NCI-H128 (cell line): ENCODE results near the gene TGFBR1.

Experiments used
- DNase-seq: peaks from one replicate; lab custom pipeline; 2025; ENCODE audit not compliant: unreplicated experiment; lab: John Stamatoyannopoulos, UW

TGFBR1 gene

DNA sequence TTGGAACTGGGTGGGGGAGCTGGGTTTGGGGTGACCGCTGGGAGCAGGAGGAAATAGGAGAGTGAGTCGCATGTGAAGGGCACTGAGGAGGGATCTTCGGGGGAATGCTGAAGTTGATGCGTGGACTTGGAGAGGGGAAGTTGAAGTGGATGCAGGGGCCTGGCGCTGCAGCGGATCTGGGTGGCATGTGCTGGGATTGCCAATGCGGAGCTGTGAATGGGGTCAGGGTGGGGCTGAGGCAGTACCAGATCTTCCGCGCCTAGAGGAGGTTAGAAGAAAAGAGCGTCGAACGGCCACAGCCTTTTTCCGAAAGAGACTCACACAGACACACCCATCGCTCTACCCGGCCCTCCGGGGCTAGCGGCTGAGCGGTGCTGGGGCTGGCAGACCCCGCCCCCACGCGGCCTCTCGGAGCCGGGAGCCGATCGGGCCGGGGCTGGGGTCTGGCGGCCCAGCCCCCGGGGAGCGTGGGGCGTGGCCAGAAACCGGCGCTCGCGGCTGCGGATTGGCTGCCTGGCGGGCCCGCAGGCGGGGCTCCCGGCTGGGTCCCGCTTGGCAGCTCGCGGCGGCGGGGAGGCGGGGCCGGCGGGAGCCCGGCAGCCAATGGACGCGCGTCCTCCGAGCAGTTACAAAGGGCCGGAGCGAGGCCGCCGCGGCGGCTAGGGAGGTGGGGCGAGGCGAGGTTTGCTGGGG lies at the start of gene TGFBR1:
Gene TGFBR1 (plus strand): TSS at position 655 of the 693 bp plus-strand sequence. CDS start 93 bp downstream, outside the sequence.
- DNase-seq: peak; percentile 84

DNA sequence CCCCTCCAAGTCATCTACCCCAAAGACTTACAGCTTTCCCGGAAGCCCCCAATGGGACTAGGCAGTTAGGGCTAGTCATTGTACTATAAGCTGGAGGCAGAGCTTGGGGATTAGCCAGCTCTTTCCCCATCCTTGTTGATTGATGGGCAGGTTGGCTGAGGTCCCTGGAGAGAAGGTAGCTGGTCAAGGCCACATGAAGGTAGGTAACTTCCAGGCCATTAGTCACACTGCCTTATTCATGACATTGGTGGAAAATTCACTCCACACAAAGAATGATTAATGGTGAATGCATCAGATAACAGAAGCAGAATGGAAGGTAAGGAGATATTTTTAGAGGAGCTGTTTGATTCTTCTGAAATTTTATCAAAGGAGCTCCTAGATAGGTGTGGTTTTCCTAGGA lies 49.5 kb upstream of the TGFBR1 start:
- no peak for DNase-seq

DNA sequence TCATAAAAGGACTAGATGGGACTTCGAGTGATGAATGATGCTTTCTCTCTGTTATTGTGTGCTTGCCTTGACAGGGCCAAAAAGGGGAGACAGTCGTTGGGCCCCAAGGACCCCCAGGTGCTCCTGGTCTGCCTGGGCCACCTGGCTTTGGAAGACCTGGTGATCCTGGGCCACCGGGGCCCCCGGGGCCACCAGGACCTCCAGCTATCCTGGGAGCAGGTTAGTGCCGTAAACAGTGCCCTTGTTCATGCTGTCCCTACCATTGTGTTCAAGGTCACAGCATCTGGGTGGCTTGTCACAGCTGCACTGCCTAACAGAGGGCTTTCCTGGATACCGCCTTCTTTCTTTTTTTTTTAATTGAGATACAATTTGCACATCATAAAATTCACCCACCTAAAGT lies 48.7 kb upstream of the TGFBR1 start:
- no peak for DNase-seq

DNA sequence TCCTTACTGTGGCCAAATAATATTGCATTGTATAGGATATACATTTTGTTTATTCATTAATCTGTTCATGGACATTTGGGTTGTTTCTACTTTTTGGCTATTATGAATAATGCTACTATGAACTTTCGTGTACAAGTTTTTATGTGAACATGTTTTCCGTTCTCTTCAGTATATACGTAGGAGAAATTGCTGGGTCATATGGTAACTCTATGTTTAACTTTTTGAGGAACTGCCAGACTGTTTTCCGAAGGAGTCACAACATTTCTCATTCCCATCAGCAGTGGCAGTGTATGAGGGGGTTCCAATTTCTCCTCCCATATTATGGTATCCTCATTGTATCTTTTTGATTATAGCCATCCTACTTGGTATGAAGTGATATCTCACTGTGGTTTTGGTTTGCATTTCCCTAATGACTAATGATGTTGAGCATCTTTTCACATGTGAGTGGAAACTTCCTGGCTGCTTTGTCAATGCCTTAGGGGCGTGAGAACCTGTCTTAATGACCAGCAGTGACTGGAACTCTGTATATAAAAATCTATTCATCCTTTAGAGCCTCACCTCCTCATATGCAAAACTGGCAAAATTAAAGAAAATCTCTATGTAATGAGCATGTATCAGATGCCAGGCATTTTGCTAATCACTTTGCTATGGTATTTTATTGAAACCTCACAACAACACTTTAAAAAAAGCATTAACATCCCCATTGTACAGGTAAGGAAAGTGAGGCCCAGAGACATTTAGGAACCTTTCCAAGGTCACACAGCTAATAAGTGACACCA lies 47.8 kb upstream of the TGFBR1 start:
- DNase-seq: no peak

DNA sequence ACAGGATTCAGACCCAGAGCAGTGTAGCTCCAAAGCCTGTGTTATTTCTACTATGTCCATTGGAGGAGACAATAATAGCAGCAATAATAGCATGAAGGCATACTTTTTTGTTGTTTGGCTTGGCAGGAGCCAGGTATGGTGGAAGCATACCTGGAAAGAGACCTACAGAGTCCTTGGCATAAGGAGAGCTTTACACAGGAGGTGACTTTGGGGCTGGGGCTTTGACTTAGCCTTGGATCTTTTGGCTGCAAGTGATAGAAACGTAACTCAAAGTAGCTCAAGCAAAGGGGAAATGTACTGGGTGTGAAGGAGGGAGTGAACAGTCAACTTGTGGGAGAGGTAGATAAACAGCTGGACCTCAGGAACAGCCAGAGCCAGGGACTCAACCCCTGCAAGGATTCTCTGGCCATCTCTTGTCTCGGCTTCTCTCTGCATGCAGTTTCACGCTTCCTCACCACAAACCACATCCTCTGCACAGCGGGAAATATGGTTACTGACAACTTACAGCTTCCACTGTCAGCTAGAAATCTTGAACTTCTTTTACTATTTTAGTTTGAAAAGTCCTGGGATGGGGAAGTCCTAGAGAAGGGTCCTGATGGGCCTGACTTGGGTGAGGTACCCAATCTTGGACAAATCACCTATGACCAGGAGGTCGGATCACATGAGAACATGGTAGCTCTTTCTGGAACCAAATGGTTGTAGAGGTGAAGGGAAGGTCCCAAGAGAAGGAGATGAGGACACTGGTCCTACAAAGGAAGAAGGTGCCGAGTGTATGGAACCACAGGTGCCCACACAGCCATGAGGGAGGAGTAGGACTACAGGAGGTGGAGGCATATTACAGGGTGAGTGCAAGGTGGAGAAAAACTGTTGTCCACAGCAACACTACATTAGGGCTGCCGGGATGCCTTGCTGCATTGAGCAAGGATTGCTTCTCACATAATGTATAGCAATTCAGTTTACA lies 47.0 kb upstream of the TGFBR1 start:
- DNase-seq: no peak

DNA sequence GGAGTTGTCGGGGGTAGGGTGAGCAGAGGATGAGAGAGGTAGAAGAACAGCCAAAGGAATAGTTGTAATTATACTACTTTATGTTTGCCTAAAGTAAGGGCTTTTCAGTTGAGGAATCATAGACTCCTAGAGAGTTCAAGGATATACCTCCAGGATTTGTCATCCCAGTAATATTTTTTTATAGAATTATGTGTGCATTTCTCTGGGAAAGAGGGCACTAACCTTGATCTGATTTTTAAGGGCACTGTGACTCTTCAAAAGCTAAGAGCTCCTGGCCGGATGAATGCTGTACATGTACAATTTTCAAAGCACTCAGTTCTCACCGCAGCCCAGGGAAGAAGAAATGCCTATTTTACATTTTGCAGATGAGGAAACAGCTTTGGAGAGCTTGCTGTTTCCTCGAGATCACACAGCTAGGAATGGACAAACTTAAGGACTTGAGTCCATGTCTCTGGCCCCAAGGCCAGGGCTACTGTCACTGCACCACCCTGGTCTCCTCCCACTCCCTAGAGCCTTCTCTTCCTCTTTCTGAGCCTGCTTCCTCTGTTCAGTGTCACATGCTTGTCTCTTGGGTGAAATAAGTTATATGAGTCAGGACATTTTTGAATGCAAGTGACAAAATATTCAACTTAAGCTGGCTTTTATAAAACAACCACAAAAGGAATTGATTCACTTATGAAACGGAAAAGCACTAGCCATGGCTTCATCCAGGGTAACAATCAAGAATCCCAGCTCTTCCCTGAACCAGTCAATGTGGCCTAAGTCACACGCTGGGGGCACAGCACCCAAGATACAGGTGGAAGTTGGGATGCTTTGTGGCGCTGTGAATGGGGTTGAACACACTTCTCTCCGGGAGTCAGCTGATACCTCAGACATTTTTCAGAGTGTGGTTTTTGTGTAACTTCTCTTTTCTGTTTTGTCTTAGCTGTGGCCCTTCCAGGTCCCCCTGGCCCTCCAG lies 45.7 kb upstream of the TGFBR1 start:
- no peak for DNase-seq

DNA sequence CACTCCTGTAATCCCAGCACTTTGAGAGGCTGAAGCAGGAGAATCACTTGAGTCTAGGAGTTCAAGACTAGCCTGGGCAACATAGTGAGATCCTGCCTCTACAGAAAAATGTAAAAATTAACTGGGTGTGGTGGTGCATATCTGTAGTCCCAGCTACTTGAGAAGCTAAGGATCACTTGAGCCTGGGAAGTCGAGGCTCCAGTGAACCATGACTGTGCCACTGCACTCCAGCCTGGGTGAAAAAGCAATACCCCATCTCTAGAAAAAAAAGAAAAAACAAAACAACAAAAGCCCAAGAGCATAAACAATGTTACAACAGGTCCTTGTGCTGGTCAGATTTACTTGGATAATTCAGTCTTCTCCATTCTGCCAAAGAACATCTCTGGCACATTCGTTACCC lies 44.3 kb upstream of the TGFBR1 start:
- no peak for DNase-seq

DNA sequence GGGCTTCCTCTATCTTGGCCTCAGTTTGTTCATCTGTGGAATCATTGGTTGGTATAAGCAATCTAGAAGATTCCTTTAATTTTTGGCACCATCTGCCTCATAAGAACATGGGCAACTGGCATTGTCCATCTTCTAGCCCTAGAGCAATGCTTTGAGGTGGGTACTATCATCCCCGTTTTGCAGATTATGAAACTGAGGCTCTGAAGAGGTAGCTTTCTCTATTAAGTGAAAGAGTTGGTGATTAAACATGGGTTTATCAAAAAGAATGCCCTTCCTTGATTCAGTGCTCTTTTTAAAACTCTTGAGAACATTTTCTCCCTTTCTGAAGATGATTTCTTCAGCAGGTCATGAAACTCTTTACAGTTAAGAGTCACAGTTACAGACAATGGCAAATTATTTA lies 42.4 kb upstream of the TGFBR1 start:
- DNase-seq: no peak

DNA sequence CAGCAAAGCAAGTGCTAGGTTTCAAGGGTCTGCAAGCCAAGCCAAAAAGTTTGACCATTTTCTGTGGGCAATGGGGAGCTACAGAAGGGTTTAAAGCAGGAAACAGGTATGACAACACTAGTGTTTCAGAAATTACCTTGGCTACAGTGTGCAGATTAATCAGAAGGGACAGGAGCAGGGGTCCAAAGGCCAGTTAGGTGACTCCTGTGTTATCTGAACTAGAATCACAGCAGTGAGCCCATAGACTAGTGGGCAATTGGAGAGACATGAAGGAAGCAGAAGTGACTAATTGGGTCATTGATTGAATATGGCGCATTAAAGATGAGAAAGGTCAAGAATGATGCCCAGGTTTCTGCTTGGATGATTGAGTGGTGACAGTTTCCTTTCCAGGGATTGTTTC lies 41.4 kb upstream of the TGFBR1 start:
- DNase-seq: no peak

DNA sequence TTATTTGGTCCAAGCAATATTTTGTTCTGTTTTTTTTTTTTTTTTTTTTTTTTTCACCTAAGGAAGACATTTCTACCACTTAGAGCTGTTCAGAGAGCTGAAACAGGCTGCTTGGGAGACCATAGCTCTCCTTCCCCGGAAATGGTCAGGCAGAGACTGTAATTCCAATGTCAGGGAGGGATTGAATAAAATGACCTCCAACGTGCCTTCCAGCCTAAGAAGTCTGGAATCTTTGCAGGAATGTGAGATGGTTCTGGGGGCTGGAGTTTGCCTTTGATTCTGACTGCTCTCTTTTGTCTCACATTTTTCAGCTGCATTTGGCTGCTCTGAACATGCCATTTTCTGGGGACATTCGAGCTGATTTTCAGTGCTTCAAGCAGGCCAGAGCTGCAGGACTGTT lies 38.3 kb upstream of the TGFBR1 start:
- DNase-seq: no peak

DNA sequence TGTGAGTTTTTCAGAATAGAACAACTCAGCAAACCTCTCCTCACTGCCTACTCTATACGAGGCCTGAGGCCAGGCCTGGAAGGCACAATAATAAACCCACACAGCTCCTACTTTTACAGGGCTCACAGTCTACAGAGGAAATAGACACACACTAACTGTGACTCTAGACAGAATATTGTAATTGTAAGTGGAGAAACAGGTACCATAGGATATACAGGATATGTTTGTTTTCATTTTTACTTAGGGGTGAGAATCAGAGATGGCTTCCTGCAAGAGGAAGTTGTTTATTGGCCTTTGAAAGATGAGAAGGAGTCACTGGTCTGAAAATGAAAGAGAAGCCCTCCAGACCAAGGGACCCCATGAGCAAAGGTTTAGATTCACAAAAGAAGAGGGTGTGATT lies 35.8 kb upstream of the TGFBR1 start:
- DNase-seq: no peak

DNA sequence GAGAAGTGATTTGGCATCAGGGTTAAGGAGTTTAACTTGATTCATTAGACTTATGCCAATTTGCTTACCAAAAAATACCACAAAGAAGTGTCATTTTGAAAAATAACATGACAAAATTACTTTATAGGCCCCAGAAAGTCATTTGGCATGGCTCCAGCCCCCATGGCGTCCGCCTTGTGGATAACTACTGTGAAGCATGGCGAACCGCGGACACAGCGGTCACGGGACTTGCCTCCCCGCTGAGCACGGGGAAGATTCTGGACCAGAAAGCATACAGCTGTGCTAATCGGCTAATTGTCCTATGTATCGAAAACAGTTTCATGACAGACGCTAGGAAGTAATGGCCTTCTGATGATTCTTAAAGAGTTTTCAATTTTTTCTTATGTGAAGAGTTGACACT lies 35.4 kb upstream of the TGFBR1 start:
- DNase-seq: no peak

DNA sequence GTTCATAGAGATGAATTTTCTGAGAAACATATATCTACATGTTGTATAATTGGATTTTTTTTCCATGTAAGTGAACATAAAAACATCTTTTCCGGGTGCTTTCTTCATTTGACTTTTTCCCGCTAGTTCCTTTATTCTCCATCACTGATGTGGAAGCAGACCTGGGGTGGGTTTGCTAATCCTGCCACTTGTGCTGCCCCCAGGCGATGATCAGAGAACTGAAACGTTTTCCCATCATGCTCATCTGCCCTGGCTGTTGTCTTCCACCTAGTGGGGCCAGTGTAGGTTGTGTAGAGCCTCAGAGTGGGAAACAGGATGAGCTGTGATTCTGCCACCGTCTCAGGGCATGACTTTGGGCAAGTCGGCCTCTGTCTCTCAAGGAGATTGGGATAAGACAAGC lies 34.2 kb upstream of the TGFBR1 start:
- no peak for DNase-seq

DNA sequence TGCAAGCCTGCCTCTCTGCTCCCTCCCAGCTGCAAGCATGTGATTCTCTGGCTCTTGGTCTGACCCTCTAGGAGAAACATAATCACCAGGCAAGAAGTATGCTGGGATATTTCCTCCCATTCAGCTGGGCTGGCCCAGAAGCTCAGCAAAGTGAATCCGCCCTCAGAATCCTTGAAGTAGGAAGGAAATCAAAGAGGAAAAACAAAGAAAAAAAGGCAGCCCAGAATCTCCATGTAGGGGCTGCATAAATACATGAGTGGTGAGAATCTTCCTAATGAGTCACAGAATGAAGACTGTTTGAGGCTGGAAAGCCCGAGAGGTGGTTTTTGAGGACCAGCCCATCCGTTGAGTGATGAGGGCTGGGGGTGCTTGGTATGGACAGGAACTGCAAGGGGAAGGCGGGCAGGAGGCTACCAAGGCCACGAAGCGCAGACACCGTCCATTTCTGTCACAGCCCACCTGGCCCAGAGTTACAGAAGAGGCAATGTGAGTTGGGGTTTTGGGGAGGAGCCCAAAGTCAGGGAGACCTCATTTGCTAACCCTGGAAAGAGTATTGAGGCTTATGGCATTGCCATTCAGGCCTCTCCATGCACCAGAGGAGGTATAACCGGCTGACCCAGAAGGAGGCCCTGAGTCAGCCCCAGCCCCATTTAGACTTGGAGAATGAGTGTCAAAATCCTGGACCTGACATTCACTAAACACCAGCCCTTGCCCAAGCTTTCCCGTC lies 33.4 kb upstream of the TGFBR1 start:
- DNase-seq: no peak

DNA sequence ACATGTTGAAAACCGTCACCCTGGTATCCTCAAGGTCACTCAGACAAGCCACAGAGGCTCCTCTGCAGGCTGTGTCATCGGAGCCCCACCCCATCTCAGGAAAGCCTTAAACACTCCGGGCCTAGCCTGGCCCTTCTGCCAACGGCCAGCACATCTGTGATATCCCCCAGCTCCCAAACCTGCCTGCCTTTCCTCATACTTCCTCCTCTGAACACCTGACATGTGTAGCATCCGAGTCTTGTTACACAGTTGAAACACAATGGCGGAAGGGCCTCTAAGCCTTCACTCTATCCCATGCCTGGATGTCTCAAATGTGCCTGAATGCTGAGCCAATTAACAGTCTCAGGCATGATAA lies 32.9 kb upstream of the TGFBR1 start:
- DNase-seq: no peak

DNA sequence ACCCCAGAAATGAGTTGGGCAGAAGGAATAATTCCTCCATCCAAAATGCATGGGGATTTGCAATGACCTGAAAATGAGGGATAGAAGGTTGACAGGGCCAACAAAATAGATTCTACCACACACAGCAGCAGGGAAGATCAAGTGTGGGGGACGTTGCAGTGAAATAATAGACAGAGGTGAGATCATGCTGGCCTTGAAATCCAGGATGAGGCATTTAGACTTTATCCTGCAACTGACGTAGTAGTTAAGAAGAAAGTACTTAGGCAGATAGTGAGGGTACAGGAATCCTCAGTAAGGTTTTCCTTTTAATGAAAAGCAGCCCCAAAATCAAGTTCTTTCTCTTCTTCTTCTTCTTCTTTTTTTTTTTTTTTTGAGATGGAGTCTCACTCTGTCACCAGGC lies 31.6 kb upstream of the TGFBR1 start:
- DNase-seq: no peak

DNA sequence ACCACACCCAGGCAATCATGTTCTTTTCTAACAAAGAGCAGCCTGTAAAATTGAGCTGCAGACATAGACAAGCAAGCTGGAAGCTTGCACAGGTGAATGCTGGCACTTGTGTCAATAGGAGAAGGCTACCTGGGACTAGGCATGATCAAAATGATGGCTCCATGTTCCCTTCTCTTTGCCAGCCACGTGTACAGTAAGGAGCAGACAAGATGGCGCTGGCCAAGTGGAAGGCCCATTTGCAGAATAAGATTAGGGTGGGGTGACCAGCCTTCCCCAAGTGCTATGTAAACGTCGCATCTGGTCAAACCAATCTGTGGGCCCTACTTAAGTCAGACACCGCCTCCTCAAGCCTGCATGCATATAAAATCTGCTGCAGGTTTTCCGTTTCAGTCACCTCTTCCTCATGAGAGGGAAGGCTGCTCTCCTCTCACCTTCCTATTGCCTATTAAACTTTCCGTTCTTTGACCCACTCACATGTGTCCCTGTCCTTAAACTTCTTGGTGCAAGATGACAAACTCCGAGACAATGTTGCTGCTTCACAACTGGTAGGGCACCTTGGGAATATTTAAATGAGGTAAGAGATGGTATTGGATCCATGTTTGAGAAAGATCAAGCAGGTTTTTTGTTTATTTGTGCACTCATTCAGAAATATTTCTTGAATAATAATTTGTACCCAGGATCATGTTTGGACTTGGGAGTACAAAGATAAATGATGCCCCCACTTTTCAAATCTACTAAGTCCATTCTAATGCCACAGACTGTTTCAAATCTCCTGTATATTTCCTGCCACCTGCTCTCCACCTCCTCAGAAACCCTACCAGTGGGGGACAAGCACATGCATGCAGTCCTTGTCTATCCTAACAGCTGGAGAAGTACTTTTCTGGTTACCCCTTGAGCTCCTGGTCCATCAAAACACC lies 30.7 kb upstream of the TGFBR1 start:
- no peak for DNase-seq

DNA sequence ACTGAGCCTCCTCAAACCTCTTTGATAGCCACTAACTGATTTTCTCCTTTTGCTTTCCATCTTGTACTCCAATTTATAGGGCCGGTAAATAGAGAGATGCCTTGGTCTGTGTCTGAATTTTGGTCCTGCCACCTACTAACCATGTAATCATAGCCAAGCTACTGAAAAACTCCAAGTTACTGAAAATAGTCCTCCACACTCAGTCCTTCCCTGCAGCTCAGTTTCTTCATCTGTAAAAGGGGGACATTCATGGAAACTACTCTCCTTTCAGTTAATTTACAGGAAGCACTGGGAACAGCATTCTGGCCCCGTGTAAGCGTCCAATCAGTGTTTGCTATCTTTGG lies 30.0 kb upstream of the TGFBR1 start:
- DNase-seq: no peak
